Occipital lobe (tissue), 2 donors: ENCODE data around the gene CTNND1. TPM values are rescaled to one million over a fixed set of nuclear protein-coding genes. Genes with fewer than 3 reads are reported as not detected.

Source experiments
- small RNA-seq: library from RNA; depleted of rRNA; stranded (forward); fragments of <200 nt; gene quantifications from one replicate; pipeline ENCODE3, GENCODE V24; 2014
- total RNA-seq: library from RNA; depleted of rRNA; stranded (reverse); fragments of >200 nt; gene quantifications from one replicate; pipeline ENCODE4 v1.2.3, GENCODE V29; 2014

CTNND1 gene
- total RNA-seq, 1 donor from 2014 or later, result 122 TPM

Small RNA genes within 50 kb of the gene (small RNA-seq; reads per million reads assigned to genes)
- gene AP001931.1, result not detected
- gene TMX2-CTNND1, result not detected

Other genes with a start within 250 kb of the CTNND1 start
- gene SLC43A1, start 246.1 kb upstream of the CTNND1 start, total RNA-seq, result 0.94 TPM
- gene TIMM10, start 231.0 kb upstream of the CTNND1 start, total RNA-seq, result 33.1 TPM
- not detected for gene SMTNL1, start 224.2 kb upstream of the CTNND1 start, total RNA-seq
- gene UBE2L6, start 194.1 kb upstream of the CTNND1 start, total RNA-seq, result 46.6 TPM
- gene SERPING1, start 164.1 kb upstream of the CTNND1 start, total RNA-seq, result 9.0 TPM
- 3.6 TPM for gene YPEL4, start 111.9 kb upstream of the CTNND1 start, total RNA-seq
- 15.1 TPM for gene CLP1, start 104.0 kb upstream of the CTNND1 start, total RNA-seq
- 18.6 TPM for gene ZDHHC5, start 93.7 kb upstream of the CTNND1 start, total RNA-seq
- gene MED19, start 49.6 kb upstream of the CTNND1 start, total RNA-seq, result 27.1 TPM
- 44.6 TPM for gene TMX2, start 49.2 kb upstream of the CTNND1 start, total RNA-seq
- gene SELENOH, start 20.3 kb upstream of the CTNND1 start, total RNA-seq, result 48.5 TPM
- not detected for gene BTBD18, start 10.0 kb upstream of the CTNND1 start, total RNA-seq